GM18517 (cell line): ENCODE data around the gene NDC1.
"Not testable (repeated sequence)": the region's sequence is repeated elsewhere in the genome, so short reads cannot be mapped to it uniquely, and the experiment has no call there.

Experiments
- ATAC-seq: cut with Tn5 transposase; IDR thresholded peaks from one replicate; pipeline ENCODE4 v1.9.1; 2021; ENCODE audit warnings: mild to moderate bottlenecking, moderate library complexity; ENCODE audit not compliant: unreplicated experiment

Gene NDC1

DNA sequence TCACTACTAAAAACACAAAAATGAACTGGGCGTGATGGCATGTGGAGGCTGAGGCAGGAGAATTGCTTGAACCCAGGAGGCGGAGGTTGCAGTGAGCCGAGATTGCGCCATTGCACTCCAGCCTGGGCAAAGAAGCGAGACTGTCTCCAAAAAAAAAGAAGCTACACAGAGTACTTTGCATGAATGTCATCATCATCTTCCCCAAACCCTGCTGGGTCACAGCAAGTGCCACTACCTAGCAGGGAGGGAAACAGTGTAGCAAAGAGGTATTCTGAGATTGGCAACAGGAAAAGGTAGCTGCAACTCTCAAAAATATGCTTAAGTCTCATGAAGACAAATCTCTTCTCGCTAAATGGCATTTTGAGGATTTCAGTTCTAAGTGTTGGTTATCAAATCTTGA is 12.8 kb downstream of the NDC1 start:
- no peak for ATAC-seq

- no peak for ATAC-seq
Measured at GRCh38 chr1:53822931-53823330, 15.2 kb downstream of the NDC1 start.

DNA sequence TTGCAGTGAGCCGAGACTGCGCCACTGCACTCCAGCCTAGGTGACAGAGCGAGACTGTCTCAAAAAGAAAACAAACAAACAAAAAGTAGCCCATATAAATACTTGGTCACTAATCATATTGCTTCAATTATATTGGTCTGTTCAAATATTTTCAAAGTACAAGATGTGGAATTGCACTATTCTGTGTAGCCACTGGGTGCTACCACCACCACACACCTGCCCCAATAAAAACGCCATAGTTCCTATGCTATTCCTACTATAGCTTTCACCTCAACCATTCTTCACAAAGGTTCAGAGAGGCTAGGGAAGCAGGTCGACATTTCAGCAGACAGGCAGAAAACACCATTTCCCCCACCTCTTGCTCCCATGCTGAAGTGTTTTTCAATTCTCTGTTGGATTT is 16.7 kb downstream of the NDC1 start:
- ATAC-seq = no peak

- no peak for ATAC-seq
Measured at GRCh38 chr1:53819387-53819786, 18.7 kb downstream of the NDC1 start.

DNA sequence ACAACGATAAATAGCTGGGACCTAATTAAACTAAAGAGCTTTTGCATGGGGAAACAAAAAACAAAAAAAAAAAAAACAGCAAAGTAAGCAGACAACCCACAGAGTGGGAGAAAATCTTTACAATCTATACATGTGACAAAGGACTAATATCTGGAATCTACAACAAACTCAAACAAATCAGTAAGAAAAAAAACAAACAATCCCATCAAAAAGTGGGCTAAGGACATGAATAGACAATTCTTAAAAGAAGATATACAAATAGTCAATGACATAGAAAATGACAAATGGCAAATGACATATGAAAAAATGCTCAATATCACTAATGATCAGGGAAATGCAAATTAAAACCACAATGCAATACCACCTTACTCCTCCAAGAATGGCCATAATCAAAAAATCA is 21.5 kb downstream of the NDC1 start:
- ATAC-seq = not testable (repeated sequence)

GRCh38 chr1:53815484-53815883 is 22.6 kb downstream of the NDC1 start:
- not testable (repeated sequence) for ATAC-seq

DNA sequence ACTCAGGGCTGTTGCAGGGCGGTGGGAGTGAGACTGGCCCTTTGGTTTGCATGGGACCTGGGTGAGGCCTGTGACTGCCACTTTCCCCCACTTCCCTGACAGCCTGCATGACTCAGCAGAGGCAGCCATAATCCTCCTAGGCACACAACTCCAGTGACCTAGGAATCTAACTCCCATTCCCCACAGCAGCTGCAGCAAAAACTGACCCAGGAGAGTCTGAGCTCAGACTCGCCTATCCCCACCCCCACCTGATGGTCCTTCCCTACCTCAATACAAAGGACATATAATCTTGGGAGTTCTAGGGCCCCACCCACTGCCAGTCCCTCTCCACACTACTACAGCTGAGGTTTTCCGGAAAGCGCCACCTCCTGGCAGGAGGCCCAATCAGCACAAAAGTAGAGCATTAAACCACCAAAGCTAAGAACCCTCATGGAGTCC is 26.7 kb downstream of the NDC1 start:
- ATAC-seq = no peak

GRCh38 chr1:53810497-53810896 is 27.6 kb downstream of the NDC1 start:
- ATAC-seq = no peak

DNA sequence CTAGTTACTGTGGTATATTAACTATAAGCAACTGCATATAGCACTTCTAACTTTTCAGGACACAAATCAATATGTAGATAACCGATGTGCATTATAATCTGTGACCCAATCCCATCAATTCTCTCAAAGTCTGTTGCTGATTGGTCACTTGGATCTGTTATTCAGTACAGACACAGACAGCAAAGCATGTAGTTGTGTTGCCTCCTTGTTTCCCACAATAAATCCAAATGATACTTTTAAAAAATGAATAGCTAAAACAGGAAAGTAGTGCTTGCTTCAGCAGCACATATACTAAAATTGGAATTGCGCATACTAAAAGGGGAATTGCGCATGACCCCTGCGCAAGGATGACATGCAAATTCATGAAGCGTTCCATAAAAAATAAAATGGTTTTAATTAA is 28.1 kb downstream of the NDC1 start:
- ATAC-seq = no peak

DNA sequence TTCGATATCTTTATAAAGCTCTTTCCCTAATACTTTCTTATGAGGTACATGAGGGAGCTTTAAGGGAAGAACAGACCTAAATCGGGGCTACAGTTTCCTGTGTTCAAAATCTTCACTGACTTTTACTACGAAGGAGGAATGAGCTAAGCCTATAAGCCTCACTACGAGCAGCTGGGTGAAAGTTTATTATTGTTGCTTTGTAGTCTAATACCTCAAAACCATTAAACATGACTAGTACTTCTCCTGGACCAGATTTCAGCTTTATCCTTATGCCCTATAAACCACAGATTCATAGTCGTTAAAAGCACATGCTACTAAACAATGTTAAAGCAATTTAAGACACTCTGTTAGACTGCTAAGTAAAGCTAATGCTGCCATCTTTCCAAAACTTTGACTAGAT is 30.2 kb downstream of the NDC1 start:
- no peak for ATAC-seq

DNA sequence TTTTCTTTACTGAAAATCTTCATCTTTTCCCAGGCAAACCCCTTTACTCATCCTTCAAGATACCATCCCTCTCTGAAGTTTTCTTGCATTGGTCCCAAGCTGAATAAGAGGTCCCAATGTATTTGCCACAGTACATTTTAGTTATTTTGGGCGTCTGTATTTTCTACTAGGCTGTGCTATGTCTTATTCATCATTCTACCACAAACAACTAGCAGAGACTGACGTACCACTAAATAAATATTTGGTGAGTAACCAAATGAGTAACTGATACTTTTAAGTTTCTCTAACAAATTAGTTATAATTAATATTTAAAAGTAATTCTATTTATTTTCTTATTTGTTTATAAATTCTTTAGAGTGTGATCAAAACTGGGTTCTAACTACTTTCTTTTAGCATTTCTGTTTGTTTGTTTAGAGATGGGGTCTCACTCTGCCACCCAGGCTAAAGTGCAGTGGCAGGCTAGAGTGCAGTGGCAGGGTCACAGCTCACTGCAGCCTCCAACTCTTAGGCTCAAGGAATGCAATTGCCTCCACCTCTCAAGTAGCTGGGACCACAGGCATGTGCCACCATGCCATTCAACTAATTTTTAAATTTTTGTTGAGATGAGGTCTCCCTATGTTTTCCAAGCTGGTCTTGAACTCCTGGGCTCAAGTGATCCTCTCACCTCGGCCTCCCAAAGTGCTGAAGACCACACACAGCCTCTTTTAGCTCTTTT is 33.1 kb downstream of the NDC1 start:
- no peak for ATAC-seq

DNA sequence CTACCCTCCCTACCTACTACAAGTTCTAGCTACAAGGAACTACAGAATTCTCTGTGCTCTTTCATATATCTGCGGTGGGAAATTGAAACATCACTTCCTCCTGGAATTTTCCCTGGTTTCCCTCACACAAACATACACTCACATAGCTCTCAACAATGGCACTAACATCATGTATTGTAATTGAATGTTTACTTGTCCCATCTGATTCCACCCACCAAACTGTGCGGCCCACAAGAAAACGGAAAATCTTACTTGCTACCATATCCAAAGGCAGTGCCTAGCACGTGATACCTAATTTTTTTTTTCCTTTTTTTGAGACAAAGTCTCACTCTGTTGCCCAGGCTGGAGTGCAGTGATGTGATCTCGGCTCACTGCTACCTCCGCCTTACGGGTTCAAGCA is 33.9 kb downstream of the NDC1 start:
- no peak for ATAC-seq

DNA sequence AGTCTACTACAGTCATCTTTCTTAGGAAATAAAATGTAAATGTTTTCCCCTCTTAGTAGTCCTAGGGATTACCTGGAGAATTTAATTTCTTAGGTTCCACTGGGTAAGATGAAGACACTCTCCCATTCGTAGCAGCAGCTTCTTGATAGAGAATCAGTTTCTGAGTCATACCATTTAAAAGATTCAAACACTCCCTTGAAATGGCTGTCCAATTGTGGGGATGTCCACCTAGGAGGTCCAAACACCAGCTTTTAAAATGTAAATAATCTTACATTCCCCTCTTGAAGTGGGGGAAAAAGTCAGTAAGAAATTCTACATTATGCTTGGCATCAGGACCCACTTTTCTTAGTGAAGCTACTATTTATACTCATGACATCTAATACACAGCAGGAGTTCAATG is 37.5 kb downstream of the NDC1 start:
- ATAC-seq = no peak

GRCh38 chr1:53799141-53799540 is 39.0 kb downstream of the NDC1 start:
- ATAC-seq = no peak

DNA sequence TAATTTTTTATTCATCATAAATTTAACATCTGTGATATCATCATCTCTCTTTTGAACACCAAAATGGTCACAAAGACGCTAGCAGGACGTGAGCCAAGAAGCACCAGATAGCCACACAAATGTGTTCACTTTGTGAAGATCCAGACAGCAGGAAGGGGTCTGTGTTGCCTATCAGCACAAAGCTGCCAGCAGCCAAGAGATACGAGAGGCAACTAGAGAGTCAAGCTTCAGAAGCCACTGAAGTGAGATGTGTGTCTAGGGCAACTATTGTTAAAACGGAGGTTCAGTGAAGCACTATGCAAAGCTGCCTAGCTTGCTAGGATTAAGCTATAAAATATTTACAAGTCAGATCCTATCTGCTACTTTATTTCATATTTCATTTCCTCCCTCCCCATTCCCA is 45.3 kb downstream of the NDC1 start:
- ATAC-seq = no peak

DNA sequence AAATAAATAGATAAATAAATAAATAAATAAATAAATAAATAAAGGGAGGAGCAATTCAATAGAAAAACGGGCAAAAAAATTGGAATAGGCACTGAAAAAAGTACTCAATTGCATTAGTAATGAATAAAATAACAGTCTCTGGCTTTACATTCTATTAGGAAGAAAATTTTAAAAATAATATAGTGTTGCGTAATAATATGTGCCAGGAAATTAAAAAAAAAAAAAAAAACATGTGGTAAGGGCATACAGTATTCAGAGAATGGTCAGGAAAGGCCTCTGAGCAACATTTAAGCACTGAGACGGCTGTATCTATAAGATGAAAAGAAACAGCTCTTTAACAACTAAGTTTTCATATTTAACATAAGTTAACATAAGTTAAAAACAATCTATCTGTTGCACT is 50.4 kb downstream of the NDC1 start:
- no peak for ATAC-seq

DNA sequence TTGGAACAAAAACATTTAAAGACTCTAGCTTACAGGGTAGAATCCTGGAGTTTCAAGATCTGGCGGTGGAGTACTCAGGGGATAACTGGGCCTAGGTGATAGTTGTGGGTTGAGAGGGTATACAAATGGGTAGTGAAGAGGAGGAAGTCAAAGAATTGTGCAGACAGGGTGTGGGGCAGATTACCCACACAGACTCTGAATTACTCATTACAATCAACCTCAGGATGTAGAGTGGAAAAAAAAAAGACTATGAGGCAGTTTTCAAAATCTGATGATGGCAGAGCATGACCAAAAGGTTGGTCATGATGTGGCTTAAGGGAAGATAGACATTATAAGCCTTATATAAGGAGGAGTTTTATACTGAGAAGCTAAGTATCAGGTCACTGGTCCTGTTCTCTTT is 55.0 kb downstream of the NDC1 start:
- no peak for ATAC-seq

DNA sequence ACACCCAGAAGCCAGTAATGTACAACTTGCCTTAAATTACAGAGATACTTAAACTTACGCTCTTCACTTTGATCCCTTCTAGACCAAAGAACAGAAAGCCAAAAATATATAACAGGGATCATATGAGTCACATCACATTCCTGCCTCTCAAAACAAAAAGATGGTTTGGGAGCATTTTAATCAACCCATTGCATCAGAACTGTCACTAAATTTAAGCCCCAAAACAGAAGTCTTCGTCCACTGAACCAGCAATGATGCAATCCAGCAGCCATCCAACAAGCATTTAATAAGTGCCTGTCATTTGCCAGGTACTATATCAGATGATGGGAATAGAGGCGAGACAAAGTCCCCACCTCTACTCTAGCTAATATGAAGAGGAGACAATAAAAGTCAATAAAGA is 56.4 kb downstream of the NDC1 start:
- no peak for ATAC-seq

GRCh38 chr1:53777272-53777671 is 60.8 kb downstream of the NDC1 start:
- no peak for ATAC-seq

DNA sequence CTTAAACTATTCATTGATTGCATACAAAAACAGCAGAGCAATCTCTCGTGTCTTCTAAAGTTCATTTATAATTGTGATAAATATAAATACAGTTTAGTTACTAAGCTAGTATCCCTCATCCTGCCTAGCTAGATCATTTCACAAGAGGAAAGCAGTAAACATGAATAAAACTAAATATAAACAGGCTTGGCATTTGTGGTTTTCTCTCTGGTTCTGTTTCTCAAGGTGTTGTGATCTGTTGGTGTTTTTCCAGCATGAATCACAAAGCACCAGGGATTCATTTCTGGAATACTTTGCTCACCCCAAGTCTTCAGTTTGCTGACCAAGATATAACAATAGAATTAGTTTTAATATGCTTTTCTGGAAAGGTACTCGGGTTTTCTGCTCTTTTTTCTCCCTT is 66.4 kb downstream of the NDC1 start:
- no peak for ATAC-seq

GRCh38 chr1:53769780-53770179 is 68.3 kb downstream of the NDC1 start:
- no peak for ATAC-seq

- ATAC-seq = no peak
Measured at GRCh38 chr1:53769184-53769583, 68.9 kb downstream of the NDC1 start.

- ATAC-seq = no peak
Measured at GRCh38 chr1:53766831-53767405, 71.2 kb downstream of the NDC1 start.
